ENCODE results near the gene OLAH.

OLAH gene

DNA sequence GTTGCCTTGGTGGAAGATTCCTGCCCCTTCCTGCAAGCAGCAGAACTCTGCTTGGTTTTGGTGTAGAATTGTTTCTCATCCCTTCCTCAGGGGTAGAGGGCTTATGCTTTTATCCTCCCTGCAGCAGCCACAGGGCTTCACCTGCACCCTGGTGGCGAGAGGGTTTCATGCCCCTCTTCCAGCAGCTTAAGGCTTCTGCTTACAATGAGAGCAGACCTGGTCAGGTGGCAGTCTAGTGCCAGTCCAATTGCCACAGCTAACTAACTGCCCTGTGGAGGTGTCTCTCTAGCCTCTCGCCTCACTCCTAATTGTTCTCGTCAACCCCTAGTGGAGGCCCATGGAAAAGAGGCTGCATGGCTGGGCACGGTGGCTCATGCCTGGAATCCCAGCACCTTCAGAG lies 25.5 kb downstream of the OLAH start:
- DNase-seq (ENCODE audit: low read depth): no peak
- TF ChIP-seq, protein P1, sequence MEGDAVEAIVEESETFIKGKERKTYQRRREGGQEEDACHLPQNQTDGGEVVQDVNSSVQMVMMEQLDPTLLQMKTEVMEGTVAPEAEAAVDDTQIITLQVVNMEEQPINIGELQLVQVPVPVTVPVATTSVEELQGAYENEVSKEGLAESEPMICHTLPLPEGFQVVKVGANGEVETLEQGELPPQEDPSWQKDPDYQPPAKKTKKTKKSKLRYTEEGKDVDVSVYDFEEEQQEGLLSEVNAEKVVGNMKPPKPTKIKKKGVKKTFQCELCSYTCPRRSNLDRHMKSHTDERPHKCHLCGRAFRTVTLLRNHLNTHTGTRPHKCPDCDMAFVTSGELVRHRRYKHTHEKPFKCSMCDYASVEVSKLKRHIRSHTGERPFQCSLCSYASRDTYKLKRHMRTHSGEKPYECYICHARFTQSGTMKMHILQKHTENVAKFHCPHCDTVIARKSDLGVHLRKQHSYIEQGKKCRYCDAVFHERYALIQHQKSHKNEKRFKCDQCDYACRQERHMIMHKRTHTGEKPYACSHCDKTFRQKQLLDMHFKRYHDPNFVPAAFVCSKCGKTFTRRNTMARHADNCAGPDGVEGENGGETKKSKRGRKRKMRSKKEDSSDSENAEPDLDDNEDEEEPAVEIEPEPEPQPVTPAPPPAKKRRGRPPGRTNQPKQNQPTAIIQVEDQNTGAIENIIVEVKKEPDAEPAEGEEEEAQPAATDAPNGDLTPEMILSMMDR (conservative IDR thresholded peaks at IDR 0.05; ENCODE audit: control insufficient read depth, insufficient read depth, low read depth, low read length): no peak
- H3K4me3 ChIP-seq (ENCODE audit: control insufficient read depth, low read depth, low read length): no peak overlapping the region

DNA sequence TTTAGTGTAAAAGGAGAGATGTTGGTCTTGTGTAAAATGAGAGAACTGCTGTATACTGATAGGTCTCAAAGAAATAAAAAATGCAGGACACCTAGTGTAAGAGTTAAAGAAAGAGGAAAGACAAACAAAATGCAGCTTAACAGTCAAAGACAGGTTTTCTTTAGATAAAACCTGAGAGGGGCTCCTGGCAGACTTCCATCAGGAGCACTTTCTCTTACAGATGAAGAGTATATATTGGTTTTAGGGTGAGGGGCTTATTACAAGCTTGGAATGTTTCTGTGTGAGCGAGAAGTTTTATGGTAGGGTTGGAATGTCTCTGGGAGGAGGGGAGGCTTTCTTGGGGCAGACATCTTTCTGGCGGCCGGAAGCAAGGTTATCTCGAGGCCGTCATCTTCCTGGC lies 28.6 kb downstream of the OLAH start:
- H3K4me3 ChIP-seq (ENCODE audit: control insufficient read depth, low read depth, low read length): no peak overlapping the region
- TF ChIP-seq, protein P1 (conservative IDR thresholded peaks at IDR 0.05; ENCODE audit: control insufficient read depth, insufficient read depth, low read depth, low read length): no peak
- DNase-seq (ENCODE audit: low read depth): no peak

DNA sequence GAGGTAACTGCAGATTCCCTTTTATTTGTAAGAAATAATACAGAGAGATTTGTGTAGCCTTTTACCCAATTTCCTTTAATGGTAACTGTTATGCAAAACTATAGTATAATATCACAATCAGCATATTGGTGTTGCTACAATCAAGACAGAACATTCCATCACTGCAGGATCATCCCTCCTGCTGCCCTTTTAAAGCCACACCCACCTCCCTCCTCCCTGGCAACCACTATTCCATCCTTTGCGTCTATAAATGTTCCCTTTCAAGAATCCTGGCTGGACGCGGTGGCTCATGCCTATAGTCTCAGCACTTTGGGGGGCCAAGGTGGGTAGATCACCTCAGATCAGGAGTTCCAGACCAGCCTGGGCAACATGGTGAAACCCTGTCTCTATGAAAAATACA lies 31.7 kb downstream of the OLAH start:
- DNase-seq (ENCODE audit: low read depth): no peak
- no peak overlapping the region for H3K4me3 ChIP-seq (ENCODE audit: control insufficient read depth, low read depth, low read length)
- TF ChIP-seq, protein P1 (conservative IDR thresholded peaks at IDR 0.05; ENCODE audit: control insufficient read depth, insufficient read depth, low read depth, low read length): no peak

DNA sequence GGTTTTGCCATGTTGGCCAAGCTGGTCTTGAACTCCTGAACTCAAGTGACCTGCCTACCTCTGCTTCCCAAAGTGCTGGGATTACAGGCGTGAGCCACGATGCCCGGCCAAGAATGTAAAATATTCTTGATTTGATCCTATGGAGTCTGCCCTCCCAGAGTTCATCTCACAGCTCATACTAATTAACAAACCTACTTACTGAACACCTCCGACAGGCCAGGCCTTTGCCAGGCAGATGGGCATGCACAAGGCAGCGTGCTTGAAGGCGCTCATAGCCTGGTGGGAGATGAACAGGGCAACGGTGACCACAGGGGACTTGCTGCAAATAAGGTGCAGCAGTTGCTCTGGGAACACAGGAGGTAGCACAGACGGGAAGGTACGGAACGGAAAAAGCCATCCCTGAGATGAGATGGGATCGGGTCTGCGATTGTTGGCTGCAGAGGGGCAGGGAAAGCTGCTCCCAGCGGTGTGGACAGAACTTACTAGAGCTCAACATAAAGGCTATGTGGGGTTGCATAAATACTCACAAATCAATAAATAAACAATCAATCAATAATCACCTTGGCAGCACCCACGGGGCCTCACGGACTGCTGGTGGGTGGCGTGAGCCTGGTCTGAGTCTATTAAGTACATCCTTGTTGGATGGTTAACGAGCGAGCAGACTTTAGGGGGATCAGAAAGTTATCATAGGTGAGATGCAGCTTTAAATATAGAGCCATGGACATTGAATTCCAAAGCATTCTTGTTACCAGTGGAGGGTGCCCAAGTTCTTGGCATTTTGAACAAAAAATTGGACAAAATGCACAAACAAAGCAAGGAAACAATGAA lies 40.1 kb downstream of the OLAH start:
- H3K4me3 ChIP-seq (ENCODE audit: control insufficient read depth, low read depth, low read length): peak overlapping the region; percentile 62
- DNase-seq (ENCODE audit: low read depth): no peak
- TF ChIP-seq, protein P1 (conservative IDR thresholded peaks at IDR 0.05; ENCODE audit: control insufficient read depth, insufficient read depth, low read depth, low read length): peak; percentile 9

DNA sequence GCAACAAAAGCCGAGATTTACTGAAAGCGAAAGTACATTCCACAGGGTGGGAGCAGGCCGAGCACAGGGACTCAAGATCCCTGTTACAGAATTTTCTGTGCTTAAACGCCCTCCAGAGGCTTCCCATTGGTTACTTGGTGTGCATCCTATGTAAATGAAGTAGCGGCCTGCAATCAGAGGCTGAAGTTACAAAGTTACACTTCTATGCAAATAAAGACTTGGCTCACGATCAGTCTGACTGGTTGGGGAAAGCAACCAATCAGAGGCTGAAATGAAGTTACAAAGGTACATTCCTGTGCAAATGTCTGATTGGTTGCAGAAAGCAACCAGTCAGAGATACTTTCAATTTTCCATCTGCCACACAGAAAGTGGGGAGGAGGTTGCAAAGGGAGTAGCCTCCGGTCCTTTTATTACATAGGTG lies 40.8 kb downstream of the OLAH start:
- TF ChIP-seq, protein P1 (conservative IDR thresholded peaks at IDR 0.05; ENCODE audit: control insufficient read depth, insufficient read depth, low read depth, low read length): peak; percentile 0
- peak; percentile 95 for DNase-seq (ENCODE audit: low read depth)

DNA sequence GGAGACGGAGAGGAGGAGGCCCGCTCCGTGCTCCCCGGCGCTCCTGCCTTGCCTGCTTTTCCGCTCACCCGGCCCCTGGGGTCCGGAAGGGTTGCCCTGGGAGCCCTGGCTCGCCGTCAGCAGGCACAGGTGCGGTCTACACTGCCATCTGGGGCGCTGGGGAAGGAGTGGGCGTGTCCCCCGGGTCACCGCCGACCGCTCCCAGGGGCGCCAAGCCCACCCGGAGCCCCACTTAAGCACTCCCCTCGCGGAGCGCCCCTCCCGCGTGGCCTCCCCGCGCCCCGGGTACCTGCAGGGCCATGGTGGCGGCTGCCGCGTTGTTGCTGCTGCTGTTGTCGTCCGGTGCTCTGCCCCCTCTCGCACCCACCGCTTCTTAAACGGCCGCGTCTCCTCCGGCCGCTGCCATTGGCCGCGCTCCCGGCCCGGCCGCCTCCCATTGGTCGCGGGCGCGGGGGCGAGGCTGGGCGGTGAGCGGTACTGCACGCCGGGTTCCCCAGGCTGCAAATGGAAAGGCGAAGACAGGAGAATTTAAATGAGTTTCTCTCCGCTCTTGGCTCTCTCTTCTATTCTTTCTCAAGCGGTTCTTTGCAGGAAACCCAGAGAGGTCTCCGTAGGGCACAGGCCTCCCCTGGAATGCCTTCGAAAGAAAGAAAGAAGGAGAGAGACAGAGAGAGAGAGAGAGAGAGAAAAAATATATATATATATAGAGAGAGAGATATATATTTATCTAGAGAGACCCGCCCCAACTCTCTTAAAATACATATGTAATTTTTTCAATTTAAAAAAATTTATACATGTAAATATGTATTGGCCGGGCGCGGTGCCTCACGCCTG lies 44.9 kb downstream of the OLAH start, which contains the start of gene ACBD7:
Gene ACBD7 (minus strand): TSS at position 349 of the 834 bp plus-strand sequence. CDS start 48 bp downstream, at position 301.
- DNase-seq (ENCODE audit: low read depth): peak; percentile 56
- H3K4me3 ChIP-seq (ENCODE audit: control insufficient read depth, low read depth, low read length): peak within 1 kb of the TSS; percentile 54
- TF ChIP-seq, protein P1 (conservative IDR thresholded peaks at IDR 0.05; ENCODE audit: control insufficient read depth, insufficient read depth, low read depth, low read length): no peak

More for the DNA sequence above, 40.8 kb downstream of the OLAH start:
- H3K4me3 ChIP-seq (ENCODE audit: control insufficient read depth, low read depth, low read length): peak overlapping the region; percentile 62
